Coronary artery (tissue), 2 donors: Measurements from ENCODE around the gene PDIA3.
A peak's percentile ranks its signal among the peaks of the same experiment; 100 is the strongest.
"Not testable (repeated sequence)": the region's sequence is repeated elsewhere in the genome, so short reads cannot be mapped to it uniquely, and the experiment has no call there.

Experiments used
- DNase-seq: peaks from one replicate; pipeline ENCODE4 v3.0.0-alpha.2; 2017; ENCODE audit warnings: low spot score
- H3K27ac ChIP-seq, 2 donors: fragments of 200-600 bp; sonication (generic); one replicate each; pipeline ENCODE4 v1.5.1; 2016 to 2019
- H3K4me3 ChIP-seq: fragments of 200-600 bp; sonication (generic); 2 replicates; pipeline ENCODE4 v1.5.1; 2016; ENCODE audit warnings: mild to moderate bottlenecking, moderate library complexity
- CTCF ChIP-seq: fragments of 200-600 bp; sonication (generic); IDR thresholded peaks from one replicate; pipeline ENCODE4 v1.5.1; 2019; ENCODE audit warnings: antibody characterized with exemption

The PDIA3 gene

GRCh38 chr15:43746245-43746902, at the start of gene PDIA3:
Gene PDIA3, plus strand, starts transcription at chr15:43746438. Its CDS starts 102 bp downstream, at chr15:43746540.
- DNase-seq, result peak; percentile 96

GRCh38 chr15:43702174-43702573, 44.1 kb upstream of the PDIA3 start:
- Histone ChIP-seq H3K4me3 (no peak overlapping the region), H3K27ac (no peak overlapping the region)
- TF ChIP-seq CTCF, result no peak
- DNase-seq, result no peak

More at GRCh38 chr15:43746245-43746902, at the start of gene PDIA3:
- peak within 1 kb of the TSS; percentile 93 to 95 for H3K27ac ChIP-seq
- H3K4me3 ChIP-seq, result peak within 1 kb of the TSS; percentile 94

GRCh38 chr15:43702701-43703424, 43.4 kb upstream of the PDIA3 start:
- no peak for TF ChIP-seq CTCF
- no peak overlapping the region for H3K4me3 ChIP-seq
- H3K27ac ChIP-seq, result no peak overlapping the region
- no peak for DNase-seq

GRCh38 chr15:43710431-43711131, 35.7 kb upstream of the PDIA3 start:
- DNase-seq, result not testable (repeated sequence)

GRCh38 chr15:43723151-43723550, 23.1 kb upstream of the PDIA3 start:
- DNase-seq, result no peak
- H3K27ac ChIP-seq, result no peak overlapping the region
- no peak overlapping the region for H3K4me3 ChIP-seq
- TF ChIP-seq CTCF, result no peak

More at GRCh38 chr15:43710431-43711131, 35.7 kb upstream of the PDIA3 start:
- not testable (repeated sequence) for H3K27ac ChIP-seq, H3K4me3 ChIP-seq

GRCh38 chr15:43726306-43726705, 19.9 kb upstream of the PDIA3 start:
- not testable (repeated sequence) for DNase-seq, H3K4me3 ChIP-seq, H3K27ac ChIP-seq

GRCh38 chr15:43728053-43728725, 18.0 kb upstream of the PDIA3 start:
- not testable (repeated sequence) for DNase-seq, H3K4me3 ChIP-seq
- H3K27ac ChIP-seq, result peak overlapping the region; percentile 43 to 52

- no peak for TF ChIP-seq CTCF
- no peak overlapping the region for H3K27ac ChIP-seq
- no peak overlapping the region for H3K4me3 ChIP-seq
- DNase-seq, result no peak
Observed at GRCh38 chr15:43735416-43735815, 10.8 kb upstream of the PDIA3 start.

GRCh38 chr15:43746903-43747309, 668 bp downstream of the PDIA3 start:
- Histone ChIP-seq H3K27ac (peak overlapping the region; percentile 93 to 95), H3K4me3 (peak overlapping the region; percentile 94)
- not testable (repeated sequence) for DNase-seq
